Left ventricle myocardium inferior (tissue), 1 donor: ENCODE data around the gene ARHGAP42. TPM values are rescaled to one million over a fixed set of nuclear protein-coding genes. Genes with fewer than 3 reads are reported as not detected.

Source experiments
- DNase-seq: peaks from one replicate; pipeline ENCODE4 v3.0.0-alpha.2; 2020
- H3K27ac ChIP-seq: fragments of 200-600 bp; replicated peaks from 2 replicates; pipeline ENCODE4 v1.8.0; 2021
- H3K27me3 ChIP-seq: fragments of 200-600 bp; 2 replicates; pipeline ENCODE4 v1.8.0; 2021; ENCODE audit warnings: low read depth
- H3K36me3 ChIP-seq: fragments of 200-600 bp; 2 replicates; pipeline ENCODE4 v1.8.0; 2021
- H3K4me1 ChIP-seq: fragments of 200-600 bp; 2 replicates; pipeline ENCODE4 v1.8.0; 2021
- H3K4me3 ChIP-seq: fragments of 200-600 bp; 2 replicates; pipeline ENCODE4 v1.8.0; 2021; ENCODE audit warnings: mild to moderate bottlenecking, moderate library complexity
- H3K9me3 ChIP-seq: fragments of 200-600 bp; replicated peaks from 2 replicates; pipeline ENCODE4 v1.8.0; 2021
- intact Hi-C: fragments of 100-400 bp; cut with micrococcal nuclease; formaldehyde crosslinking; loops from one replicate; pipeline ENCODE4 v1.11.0; 2022
- total RNA-seq: library from RNA; stranded (reverse); fragmentation: NEBNext Ultra II Directional; extraction: Animal tissue kit (Norgen Biotek cat#: 25700); gene quantifications from one replicate; pipeline ENCODE4 v1.2.1, GENCODE V29; 2021
- TF ChIP-seq, protein P1 (sequence below): fragments of 200-600 bp; IDR thresholded peaks from 2 replicates; pipeline ENCODE4 v1.8.0; 2021; ENCODE audit warnings: antibody characterized with exemption, mild to moderate bottlenecking, borderline replicate concordance
- donor health status: DM: no; HTN: yes; CAD: no; lungs with severe emphysema.

ARHGAP42 gene
- total RNA-seq, 1 donor from 2014 or later = 11.1 TPM

DNA sequence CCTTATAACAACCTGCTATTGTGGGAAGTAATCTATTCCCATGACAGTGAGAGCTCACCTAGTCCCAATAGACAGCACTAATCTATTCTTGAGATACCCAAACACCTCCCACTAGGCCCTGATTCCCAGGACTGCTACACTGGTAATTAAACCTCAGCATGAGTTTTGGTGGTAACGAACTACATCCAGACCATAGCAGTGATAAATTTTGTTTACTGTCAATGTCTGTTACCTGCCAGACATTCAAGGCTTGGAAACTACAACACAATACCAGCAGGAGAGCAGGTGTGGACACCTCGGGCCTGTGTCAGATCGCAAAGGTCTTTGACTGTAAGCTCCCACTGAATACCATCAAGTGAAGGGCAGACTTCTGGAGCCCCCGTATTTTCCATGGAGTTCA lies 187.1 kb downstream of the ARHGAP42 start:
- Histone ChIP-seq H3K27ac (no peak overlapping the region), H3K4me3 (no peak overlapping the region), H3K4me1 (peaks cover 9% of the 10 kb centered on the region), H3K9me3 (no peaks in the 10 kb centered on the region), H3K36me3 (no peaks in the 10 kb centered on the region), H3K27me3 (no peaks in the 10 kb centered on the region)
- DNase-seq = no peak
- intact Hi-C loops = no loop called here
- TF ChIP-seq, protein P1, sequence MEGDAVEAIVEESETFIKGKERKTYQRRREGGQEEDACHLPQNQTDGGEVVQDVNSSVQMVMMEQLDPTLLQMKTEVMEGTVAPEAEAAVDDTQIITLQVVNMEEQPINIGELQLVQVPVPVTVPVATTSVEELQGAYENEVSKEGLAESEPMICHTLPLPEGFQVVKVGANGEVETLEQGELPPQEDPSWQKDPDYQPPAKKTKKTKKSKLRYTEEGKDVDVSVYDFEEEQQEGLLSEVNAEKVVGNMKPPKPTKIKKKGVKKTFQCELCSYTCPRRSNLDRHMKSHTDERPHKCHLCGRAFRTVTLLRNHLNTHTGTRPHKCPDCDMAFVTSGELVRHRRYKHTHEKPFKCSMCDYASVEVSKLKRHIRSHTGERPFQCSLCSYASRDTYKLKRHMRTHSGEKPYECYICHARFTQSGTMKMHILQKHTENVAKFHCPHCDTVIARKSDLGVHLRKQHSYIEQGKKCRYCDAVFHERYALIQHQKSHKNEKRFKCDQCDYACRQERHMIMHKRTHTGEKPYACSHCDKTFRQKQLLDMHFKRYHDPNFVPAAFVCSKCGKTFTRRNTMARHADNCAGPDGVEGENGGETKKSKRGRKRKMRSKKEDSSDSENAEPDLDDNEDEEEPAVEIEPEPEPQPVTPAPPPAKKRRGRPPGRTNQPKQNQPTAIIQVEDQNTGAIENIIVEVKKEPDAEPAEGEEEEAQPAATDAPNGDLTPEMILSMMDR = no peak

DNA sequence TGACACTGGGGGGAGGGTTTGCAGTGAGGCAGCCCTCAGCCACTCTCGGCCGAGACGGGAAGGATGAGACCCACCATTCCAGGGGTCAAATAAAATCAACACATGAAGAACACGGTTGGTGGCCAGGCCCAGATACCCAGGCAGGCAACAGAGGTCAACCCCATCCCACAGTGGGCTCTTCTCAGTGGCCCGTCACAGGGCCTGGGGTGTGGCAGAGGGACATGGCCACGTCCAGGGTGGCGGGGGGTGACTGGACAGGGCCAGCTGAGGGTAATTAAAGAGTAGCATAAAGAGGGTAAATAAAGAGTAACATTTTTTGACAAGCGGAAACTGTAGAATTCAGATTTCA lies 188.4 kb downstream of the ARHGAP42 start:
- Histone ChIP-seq H3K36me3 (no peaks in the 10 kb centered on the region), H3K9me3 (no peaks in the 10 kb centered on the region), H3K4me3 (no peak overlapping the region), H3K4me1 (peaks cover 9% of the 10 kb centered on the region), H3K27ac (no peak overlapping the region), H3K27me3 (no peaks in the 10 kb centered on the region)
- TF ChIP-seq, protein P1 = no peak
- intact Hi-C loops = no loop called here
- no peak for DNase-seq

DNA sequence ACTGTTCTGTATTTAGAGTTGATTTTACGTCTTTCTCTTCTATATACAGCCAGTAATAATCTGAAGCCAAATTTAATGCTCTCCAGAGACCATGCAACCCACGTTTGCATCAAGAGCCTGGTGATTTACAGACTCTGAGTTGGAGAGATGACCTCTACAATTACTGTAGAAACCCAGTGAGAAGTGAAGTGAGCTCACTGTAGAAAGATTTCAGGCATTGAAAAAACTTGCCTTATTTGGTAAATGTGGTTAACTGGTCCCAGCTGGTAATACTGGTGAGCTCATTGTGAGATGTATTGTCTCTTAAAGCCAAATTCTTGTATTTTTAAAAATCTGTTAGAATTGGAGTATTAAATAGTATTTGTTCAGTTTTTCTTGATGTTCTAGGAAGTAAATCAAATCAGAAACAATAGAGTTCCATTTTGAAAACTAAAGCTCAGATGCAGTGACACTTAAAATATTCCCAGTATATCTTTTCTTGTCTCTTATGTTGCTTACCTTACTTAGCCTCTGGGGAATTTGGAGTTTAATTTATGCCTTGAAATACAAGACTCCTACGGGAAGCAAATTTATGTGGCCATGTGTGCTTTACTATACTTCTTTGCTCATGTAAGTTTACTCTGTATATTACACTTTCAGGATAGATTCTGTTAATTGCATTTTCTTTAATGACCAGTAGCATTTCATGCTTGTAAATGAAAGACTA lies 189.9 kb downstream of the ARHGAP42 start:
- Histone ChIP-seq H3K27me3 (no peaks in the 10 kb centered on the region), H3K4me3 (no peak overlapping the region), H3K4me1 (peaks cover 9% of the 10 kb centered on the region), H3K27ac (peak overlapping the region; percentile 72), H3K9me3 (no peaks in the 10 kb centered on the region), H3K36me3 (no peaks in the 10 kb centered on the region)
- intact Hi-C loops = no loop called here
- TF ChIP-seq, protein P1 = no peak
- no peak for DNase-seq

DNA sequence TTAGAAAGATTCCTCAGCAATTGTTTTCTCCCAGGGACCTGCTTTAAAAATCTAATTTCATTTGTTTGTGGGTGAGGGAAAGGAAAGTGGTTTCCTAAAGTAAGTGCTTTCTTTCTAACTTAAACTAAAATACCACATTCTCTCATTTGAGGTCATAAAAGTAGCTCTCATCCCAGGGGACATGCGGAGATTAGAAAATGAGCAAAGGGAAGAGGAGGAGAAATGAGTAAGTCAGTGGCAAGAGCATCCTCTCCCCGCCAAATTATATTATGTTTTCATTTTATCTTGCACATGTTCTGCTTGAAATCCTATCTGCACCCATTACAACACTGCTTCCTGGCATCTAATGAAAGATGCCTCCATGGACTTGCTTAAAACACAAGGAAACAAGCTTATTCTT lies 191.4 kb downstream of the ARHGAP42 start:
- Histone ChIP-seq H3K36me3 (no peaks in the 10 kb centered on the region), H3K9me3 (no peaks in the 10 kb centered on the region), H3K27me3 (no peaks in the 10 kb centered on the region), H3K27ac (peak overlapping the region; percentile 72), H3K4me1 (peaks cover 10% of the 10 kb centered on the region), H3K4me3 (no peak overlapping the region)
- DNase-seq = no peak
- TF ChIP-seq, protein P1 = no peak
- intact Hi-C loops = no loop called here

DNA sequence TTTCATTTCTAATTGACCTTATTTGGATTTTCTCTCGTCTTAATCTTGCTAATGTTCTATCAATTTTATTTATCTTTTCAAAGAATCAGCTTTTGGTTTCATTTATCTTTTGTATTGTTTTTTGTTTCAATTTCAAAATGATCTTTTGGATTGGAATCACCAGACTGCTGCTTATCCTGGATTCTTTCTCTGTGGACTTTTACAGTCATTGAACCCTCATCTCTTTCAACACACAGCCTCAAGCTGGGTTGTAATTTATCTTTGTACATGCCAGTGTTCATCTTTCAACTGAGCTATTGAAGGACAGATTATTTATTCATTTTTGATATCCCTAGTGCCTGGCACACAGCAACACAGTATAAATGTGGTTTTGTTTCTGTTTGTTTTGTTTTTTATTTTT lies 195.9 kb downstream of the ARHGAP42 start:
- no peak overlapping the region for H3K27ac ChIP-seq
- no peaks in the 10 kb centered on the region for H3K9me3 ChIP-seq
- DNase-seq = no peak
- H3K27me3 ChIP-seq = no peaks in the 10 kb centered on the region
- peaks cover 11% of the 10 kb centered on the region for H3K4me1 ChIP-seq
- no peaks in the 10 kb centered on the region for H3K36me3 ChIP-seq
- intact Hi-C loops = no loop called here
- TF ChIP-seq, protein P1 = no peak
- H3K4me3 ChIP-seq = no peak overlapping the region
